HepG2 (cell line): Measurements from ENCODE around the gene ANXA6. TPM values are rescaled to one million over a fixed set of nuclear protein-coding genes. Genes with fewer than 3 reads are reported as not detected.

Source experiments
- ATAC-seq: fragments of 200-7000 bp; cut with Tn5 transposase; 3 replicates; pipeline ENCODE4 v1.9.1; 2020; ENCODE audit warnings: mild to moderate bottlenecking, moderate library complexity
- BruUV-seq: library from RNA; stranded (reverse); fragments of 400-500 nt; replicated peaks from 2 replicates; lab custom pipeline; 2021; lab: Mats Ljungman, UMichigan
- CTCF ChIA-PET: fragments of 300-600 bp; formaldehyde crosslinking; extraction: SDS; loops from one replicate; lab custom pipeline; 2021; ENCODE audit warnings: low total read pairs, inconsistent platforms, low intra/inter-chr PET ratio; lab: Yijun Ruan, JAX
- POLR2A ChIA-PET: fragments of 350-600 bp; sonication (Branson Sonifier 250); formaldehyde crosslinking; loops from one replicate; lab custom pipeline; 2020; ENCODE audit warnings: antibody characterized with exemption, inconsistent platforms; lab: Yijun Ruan, JAX
- DNase-seq: peaks from one replicate; pipeline ENCODE4 v3.0.0-alpha.2; 2015; ENCODE audit warnings: low spot score
- FAIRE-seq: peaks from 3 replicates; lab custom pipeline; 2011; peaks lifted over from hg19 to GRCh38; lab: Jason Lieb, UNC
- H2AFZ ChIP-seq: one replicate; pipeline ENCODE4 v1.6.1; 2011; ENCODE audit warnings: low read length, inconsistent platforms
- H3K27ac ChIP-seq: fragments of 300-600 bp; 3 replicates; pipeline ENCODE4 v1.8.0; 2011; ENCODE audit warnings: mixed run types, mild to moderate bottlenecking, mixed read lengths, low read length, inconsistent platforms; ENCODE audit not compliant: insufficient read depth; ENCODE audit errors: extremely low read length
- H3K27me3 ChIP-seq, 2 experiments: fragments of 200-600 bp in 1 of 2; 2 replicates in 1 of 2; 3 replicates in 1 of 2; pipeline versions ENCODE4 v1.6.0 to v1.8.0; 2011; ENCODE audit warnings: low read length in 2 of 2, mild to moderate bottlenecking in 2 of 2, moderate library complexity in 2 of 2, inconsistent platforms in 1 of 2; ENCODE audit not compliant: insufficient read depth in 2 of 2, control insufficient read depth in 1 of 2
- H3K36me3 ChIP-seq, 2 experiments: fragments of 200-600 bp in 1 of 2; replicated peaks in 1 of 2; 2 replicates in 1 of 2; 3 replicates in 1 of 2; pipeline versions ENCODE4 v1.5.1 to v1.8.0; 2011; ENCODE audit warnings: low read length in 2 of 2, inconsistent platforms in 1 of 2; ENCODE audit not compliant: insufficient read depth in 2 of 2, control insufficient read depth in 1 of 2
- H3K4me1 ChIP-seq: 2 replicates; pipeline ENCODE4 v1.5.1; 2012; ENCODE audit warnings: low read length, inconsistent platforms; ENCODE audit not compliant: insufficient read depth
- H3K4me2 ChIP-seq: 2 replicates; pipeline ENCODE4 v1.6.0; 2011; ENCODE audit warnings: low read depth, low read length, inconsistent platforms
- H3K4me3 ChIP-seq, 3 experiments: fragments of 200-600 bp in 1 of 3; sonication (generic), shearing (Covaris generic) in 1 of 3; replicated peaks in 1 of 3; 2 replicates each; pipeline ENCODE4 v1.5.1; 2011 to 2016; ENCODE audit warnings: low read length in 3 of 3, inconsistent platforms in 2 of 3, low read depth in 2 of 3, mild to moderate bottlenecking in 2 of 3, control low read depth in 1 of 3, mixed read lengths in 1 of 3; ENCODE audit not compliant: insufficient read depth in 1 of 3
- H3K79me2 ChIP-seq: one replicate; pipeline ENCODE4 v1.6.1; 2011; ENCODE audit warnings: low read length, inconsistent platforms; ENCODE audit not compliant: insufficient read depth
- H3K9ac ChIP-seq: 2 replicates; pipeline ENCODE4 v1.6.0; 2011; ENCODE audit warnings: mild to moderate bottlenecking, low read depth, low read length, inconsistent platforms; ENCODE audit not compliant: insufficient read depth
- H3K9me3 ChIP-seq: 2 replicates; pipeline ENCODE4 v1.5.1; 2012; ENCODE audit warnings: mild to moderate bottlenecking, low read length
- H4K20me1 ChIP-seq: 2 replicates; pipeline ENCODE4 v1.6.0; 2011; ENCODE audit warnings: inconsistent platforms, mild to moderate bottlenecking, low read length, moderate library complexity; ENCODE audit not compliant: insufficient read depth
- CENPX ChIP-seq: sonication (generic); formaldehyde crosslinking; IDR thresholded peaks from 2 replicates; pipeline ENCODE4 v1.9.0; 2021; ENCODE audit warnings: mild to moderate bottlenecking, missing genetic modification reagents, moderate library complexity
- RERE ChIP-seq: IDR thresholded peaks from 2 replicates; pipeline ENCODE4 v1.6.1; 2016; ENCODE audit warnings: low read depth, missing genetic modification reagents, missing compliant biosample characterization
- SRY ChIP-seq: sonication (generic); formaldehyde crosslinking; IDR thresholded peaks from 2 replicates; pipeline ENCODE4 v1.8.0; 2022; ENCODE audit warnings: mild to moderate bottlenecking, missing genetic modification reagents
- ZFP37 ChIP-seq: sonication (generic); formaldehyde crosslinking; IDR thresholded peaks from 2 replicates; pipeline ENCODE4 v1.4.0; 2020; ENCODE audit warnings: missing genetic modification reagents, borderline replicate concordance
- ZMAT3 ChIP-seq: sonication (generic); formaldehyde crosslinking; conservative IDR thresholded peaks from 2 replicates; pipeline ENCODE4 v1.7.0; 2021; ENCODE audit warnings: missing genetic modification reagents
- ZNF556 ChIP-seq: sonication (generic); formaldehyde crosslinking; IDR thresholded peaks from 2 replicates; pipeline ENCODE4 v1.4.0; 2020; ENCODE audit warnings: mild to moderate bottlenecking, missing genetic modification reagents, borderline replicate concordance
- ZNF577 ChIP-seq: sonication (generic); formaldehyde crosslinking; IDR thresholded peaks from 2 replicates; pipeline ENCODE4 v1.4.0; 2020; ENCODE audit warnings: mild to moderate bottlenecking, low read depth, missing genetic modification reagents, borderline replicate concordance
- ZNF687 ChIP-seq: sonication (generic); formaldehyde crosslinking; IDR thresholded peaks from 2 replicates; pipeline ENCODE4 v1.5.1; 2020; ENCODE audit warnings: mild to moderate bottlenecking, missing genetic modification reagents, moderate library complexity
- ZNF816 ChIP-seq: sonication (generic); formaldehyde crosslinking; IDR thresholded peaks from 2 replicates; pipeline ENCODE4 v1.8.0; 2022; ENCODE audit warnings: missing genetic modification reagents, mild to moderate bottlenecking, borderline replicate concordance
- WGBS: methylation state at CpG from one replicate; pipeline ENCODE4 v1.1.6; 2017; ENCODE audit warnings: low lambda C conversion rate; 5-methylcytosine and 5-hydroxymethylcytosine counted together
- in situ Hi-C: cut with HindIII; loops from 2 replicates; pipeline ENCODE4 v1.10.0; 2017; ENCODE audit warnings: low pct_unique_long_range_greater_than_20kb; ENCODE audit not compliant: extremely low pct_ligation_motif_present
- intact Hi-C: fragments of 100-400 bp; cut with micrococcal nuclease; formaldehyde crosslinking; loops from one replicate; pipeline ENCODE4 v1.10.0; 2022; ENCODE audit not compliant: unreplicated experiment
- polyA plus RNA-seq, 8 experiments: library from polyadenylated mRNA; depleted of rRNA in 3 of 8; stranded (reverse) in 7 of 8; unstranded in 1 of 8; fragments of >200 nt; fragmentation: Illumina TruSeq in 4 of 8; extraction: Trizol in 4 of 8; gene quantifications; 2 replicates each; pipeline versions ENCODE4 v1.2.1 to v1.2.3, GENCODE V29; 2011 to 2016; ENCODE audit warnings: low read depth in 4 of 8, missing spikeins in 1 of 8, mixed read lengths in 1 of 8; ENCODE audit not compliant: insufficient read depth in 1 of 8
- total RNA-seq, 5 experiments: library from RNA; depleted of rRNA; stranded (reverse); fragments of >200 nt; fragmentation: Illumina TruSeq; extraction: Trizol; gene quantifications; 2 replicates each; pipeline ENCODE4 v1.2.3, GENCODE V29; 2016; ENCODE audit warnings: low read depth in 1 of 5
- TF ChIP-seq, protein P1 (sequence below): sonication (generic); formaldehyde crosslinking; IDR thresholded peaks from 2 replicates; pipeline ENCODE4 v1.8.0; 2022; ENCODE audit warnings: missing genetic modification reagents, low read depth, mild to moderate bottlenecking, borderline replicate concordance
- TF ChIP-seq, protein P2 (sequence below): sonication (generic); formaldehyde crosslinking; IDR thresholded peaks from 2 replicates; pipeline ENCODE4 v1.4.0; 2020; ENCODE audit warnings: missing genetic modification reagents

ANXA6 gene
- total and polyA plus RNA-seq, 2 of the 13 experiments (the other 11 are each of a cell fraction or from before 2014, with no cell fraction given) = 103 to 125 TPM

DNA sequence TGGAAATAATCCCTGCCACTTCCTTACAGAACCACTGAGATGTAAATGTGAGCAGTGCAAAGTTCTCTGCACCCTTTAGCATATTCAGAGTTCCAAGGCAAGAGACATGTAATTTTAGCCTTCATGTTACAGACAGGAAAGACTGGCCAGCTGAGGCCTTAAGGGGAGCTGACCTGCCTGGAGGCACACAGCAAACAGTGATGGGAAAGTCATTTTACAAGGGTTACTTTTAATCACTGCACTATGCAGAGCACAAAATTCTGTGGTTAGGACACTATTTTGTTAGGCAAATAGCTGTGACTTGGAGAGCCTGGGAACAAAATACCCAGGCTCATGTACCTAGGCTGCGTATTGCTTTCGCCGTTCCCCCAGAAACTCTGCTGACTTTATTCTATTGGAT lies 46.6 kb downstream of the ANXA6 start (continued):
- TF ChIP-seq RERE (CRISPR knock-in tag) = no peak

DNA sequence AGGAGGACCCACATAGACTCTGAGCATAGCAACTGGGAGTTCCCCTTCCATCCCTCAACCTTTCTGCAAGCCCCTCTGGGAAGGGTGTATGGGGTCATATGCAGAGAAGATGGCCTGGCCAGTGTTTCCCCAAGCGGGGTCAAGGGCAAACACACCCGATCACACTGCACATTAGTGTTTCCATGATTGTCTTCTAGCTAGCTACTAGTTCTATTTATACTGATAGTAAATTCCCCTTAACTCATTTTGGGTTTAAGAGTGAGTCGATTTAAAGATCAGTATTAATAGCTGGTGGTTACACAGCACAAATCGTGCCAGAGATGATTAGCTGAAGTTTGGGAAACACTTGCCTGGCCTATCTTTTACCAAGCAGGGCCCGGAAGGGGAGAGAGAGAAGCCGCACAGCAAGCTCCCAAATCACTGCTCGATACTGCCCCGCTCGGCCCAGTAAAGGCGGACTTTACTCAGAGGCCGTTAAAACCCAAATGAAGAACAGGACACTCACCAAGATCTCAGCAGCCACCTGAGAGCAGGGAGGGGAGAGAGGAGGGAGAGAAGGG lies 47.4 kb downstream of the ANXA6 start:
- ATAC-seq = no peak
- Histone ChIP-seq H3K27me3 (no peaks in the 10 kb centered on the region), H3K79me2 (no peaks in the 10 kb centered on the region), H3K4me2 (no peak overlapping the region), H3K4me3 (no peak overlapping the region), H3K9ac (no peak overlapping the region), H4K20me1 (no peaks in the 10 kb centered on the region), H2AFZ (no peak overlapping the region), H3K4me1 (peaks cover 8% of the 10 kb centered on the region), H3K36me3 (peaks cover 9 to 48% of the 10 kb centered on the region in 2 experiments), H3K9me3 (no peaks in the 10 kb centered on the region), H3K27ac (no peak overlapping the region)
- in situ Hi-C loops (no loop called here), intact Hi-C loops (no loop called here)
- DNase-seq = no peak
- no TSS peak for BruUV-seq
- 99% methylated on average over 11 of the region's 11 CpGs for WGBS
- CTCF ChIA-PET = no interaction called here
- POLR2A ChIA-PET = no interaction called here
- FAIRE-seq = no peak
- TF ChIP-seq SRY (no peak), ZMAT3 (CRISPR knock-in tag) (no peak), ZNF816 (CRISPR knock-in tag) (no peak), ZFP37 (no peak), ZNF687 (no peak), ZNF577 (no peak), CENPX (CRISPR knock-in tag) (no peak), ZNF556 (CRISPR knock-in tag) (no peak)
- TF ChIP-seq, protein P1, sequence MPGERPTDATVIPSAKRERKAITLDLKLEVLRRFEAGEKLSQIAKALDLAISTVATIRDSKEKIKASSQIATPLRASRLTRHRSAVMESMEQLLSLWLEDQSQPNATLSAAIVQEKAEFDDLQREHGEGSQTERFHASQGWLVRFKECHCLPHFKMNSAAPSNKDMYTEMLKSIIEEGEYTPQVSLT (CRISPR knock-in tag) = no peak
- TF ChIP-seq, protein P2, sequence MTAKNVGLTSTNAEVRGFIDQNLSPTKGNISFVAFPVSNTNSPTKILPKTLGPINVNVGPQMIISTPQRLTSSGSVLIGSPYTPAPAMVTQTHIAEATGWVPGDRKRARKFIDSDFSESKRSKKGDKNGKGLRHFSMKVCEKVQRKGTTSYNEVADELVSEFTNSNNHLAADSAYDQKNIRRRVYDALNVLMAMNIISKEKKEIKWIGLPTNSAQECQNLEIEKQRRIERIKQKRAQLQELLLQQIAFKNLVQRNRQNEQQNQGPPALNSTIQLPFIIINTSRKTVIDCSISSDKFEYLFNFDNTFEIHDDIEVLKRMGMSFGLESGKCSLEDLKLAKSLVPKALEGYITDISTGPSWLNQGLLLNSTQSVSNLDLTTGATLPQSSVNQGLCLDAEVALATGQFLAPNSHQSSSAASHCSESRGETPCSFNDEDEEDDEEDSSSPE (CRISPR knock-in tag) = no peak
